Ishikawa (cell line): ENCODE data around the gene MDP1.

Experiments
- CEBPB ChIP-seq: IDR thresholded peaks from 2 replicates; pipeline ENCODE4 v1.6.1; 2012
- CREB1 ChIP-seq: IDR thresholded peaks from 2 replicates; pipeline ENCODE4 v1.6.1; 2012; ENCODE audit warnings: low read depth
- EGR1 ChIP-seq: IDR thresholded peaks from 2 replicates; pipeline ENCODE4 v1.6.1; 2012
- EP300 ChIP-seq: IDR thresholded peaks from 2 replicates; pipeline ENCODE4 v1.6.1; 2012; ENCODE audit warnings: borderline replicate concordance
- FOXM1 ChIP-seq: IDR thresholded peaks from 2 replicates; pipeline ENCODE4 v1.6.1; 2012; ENCODE audit warnings: low read depth, borderline replicate concordance
- MAX ChIP-seq: IDR thresholded peaks from 2 replicates; pipeline ENCODE4 v1.6.1; 2012
- NFIC ChIP-seq: IDR thresholded peaks from 2 replicates; pipeline ENCODE4 v1.6.1; 2012
- REST ChIP-seq: IDR thresholded peaks from 2 replicates; pipeline ENCODE4 v1.6.1; 2012; ENCODE audit warnings: low read depth, mild to moderate bottlenecking
- TAF1 ChIP-seq: IDR thresholded peaks from 2 replicates; pipeline ENCODE4 v1.6.1; 2012; ENCODE audit warnings: low read depth, mild to moderate bottlenecking
- TCF12 ChIP-seq: IDR thresholded peaks from 2 replicates; pipeline ENCODE4 v1.6.1; 2012; ENCODE audit warnings: low read depth
- TEAD4 ChIP-seq: IDR thresholded peaks from 2 replicates; pipeline ENCODE4 v1.6.1; 2012
- USF1 ChIP-seq: IDR thresholded peaks from 2 replicates; pipeline ENCODE4 v1.6.1; 2012
- YY1 ChIP-seq: IDR thresholded peaks from 2 replicates; pipeline ENCODE4 v1.6.1; 2012; ENCODE audit warnings: low read depth
- ZBTB7A ChIP-seq: IDR thresholded peaks from 2 replicates; pipeline ENCODE4 v1.6.1; 2012; ENCODE audit warnings: low read depth

Gene MDP1

GRCh38 chr14:24236689-24237462, 21.0 kb upstream of the MDP1 start:
- TF ChIP-seq ZBTB7A, result no peak
- no peak for TF ChIP-seq TEAD4
- TF ChIP-seq TAF1, result no peak
- TF ChIP-seq CREB1, result no peak
- TF ChIP-seq REST, result no peak
- TF ChIP-seq CEBPB, result no peak
- no peak for TF ChIP-seq FOXM1
- TF ChIP-seq YY1, result no peak
- TF ChIP-seq USF1, result no peak
- no peak for TF ChIP-seq NFIC
- no peak for TF ChIP-seq EP300
- TF ChIP-seq EGR1, result no peak

- TF ChIP-seq NFIC, result no peak
- no peak for TF ChIP-seq USF1
- no peak for TF ChIP-seq FOXM1
- TF ChIP-seq TEAD4, result no peak
- no peak for TF ChIP-seq YY1
- TF ChIP-seq ZBTB7A, result no peak
- no peak for TF ChIP-seq MAX
- TF ChIP-seq EGR1, result no peak
- no peak for TF ChIP-seq REST
- no peak for TF ChIP-seq TCF12
- TF ChIP-seq CREB1, result no peak
These were observed 20.2 kb upstream of the MDP1 start for GRCh38 chr14:24235804-24236688.

GRCh38 chr14:24234095-24235005, 18.5 kb upstream of the MDP1 start:
- TF ChIP-seq USF1, result no peak
- no peak for TF ChIP-seq TAF1
- TF ChIP-seq CEBPB, result no peak
- TF ChIP-seq EP300, result no peak
- TF ChIP-seq REST, result no peak
- TF ChIP-seq YY1, result no peak
